ENCODE measurements around the gene EEIG1. TPM values are rescaled to one million over a fixed set of nuclear protein-coding genes. Genes with fewer than 3 reads are reported as not detected.
A peak's percentile ranks its signal among the peaks of the same experiment; 100 is the strongest.

Gene EEIG1
- total RNA-seq, 1 donor from 2014 or later: 32.8 TPM

DNA sequence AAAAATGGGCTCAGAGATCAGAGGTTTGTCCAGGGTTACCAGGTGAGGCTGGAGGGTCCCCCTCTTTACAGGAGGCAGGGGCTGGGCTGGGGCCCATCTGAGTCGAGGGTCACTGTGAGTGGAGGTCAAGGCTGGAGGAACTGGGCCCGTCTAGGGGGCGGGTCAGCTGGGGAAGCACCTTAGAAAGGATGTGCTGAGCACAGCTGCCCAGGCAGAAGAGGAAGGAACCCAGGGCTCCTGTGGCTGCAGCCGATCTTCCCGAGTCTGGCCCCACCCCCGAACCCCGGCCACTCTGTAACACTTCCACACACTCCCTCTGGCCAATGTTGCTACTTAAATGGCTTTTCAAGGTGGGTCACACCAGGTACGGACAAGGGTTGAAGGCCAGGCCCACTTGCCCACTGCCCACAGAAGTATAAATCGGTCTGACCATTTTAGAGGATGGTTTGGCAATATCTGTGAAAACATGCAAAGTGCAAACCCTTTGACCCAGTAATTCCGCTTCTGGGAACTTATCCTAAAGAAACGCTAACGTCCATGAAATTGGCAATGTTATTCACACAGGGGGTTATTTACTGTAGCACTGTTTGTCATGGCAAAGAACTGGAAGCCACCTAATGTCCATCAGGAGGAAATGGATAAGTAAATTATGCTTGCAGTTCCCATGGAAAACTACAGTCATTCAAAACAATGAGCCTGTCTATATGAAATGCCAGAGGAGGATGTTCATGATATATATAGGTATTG, 30.5 kb upstream of the EEIG1 start:
- intact Hi-C loops (cut with DNase I): no loop called here
- H3K9me3 ChIP-seq: no peaks in the 10 kb centered on the region
- no peaks in the 10 kb centered on the region for H3K4me1 ChIP-seq
- TF ChIP-seq, protein P1, sequence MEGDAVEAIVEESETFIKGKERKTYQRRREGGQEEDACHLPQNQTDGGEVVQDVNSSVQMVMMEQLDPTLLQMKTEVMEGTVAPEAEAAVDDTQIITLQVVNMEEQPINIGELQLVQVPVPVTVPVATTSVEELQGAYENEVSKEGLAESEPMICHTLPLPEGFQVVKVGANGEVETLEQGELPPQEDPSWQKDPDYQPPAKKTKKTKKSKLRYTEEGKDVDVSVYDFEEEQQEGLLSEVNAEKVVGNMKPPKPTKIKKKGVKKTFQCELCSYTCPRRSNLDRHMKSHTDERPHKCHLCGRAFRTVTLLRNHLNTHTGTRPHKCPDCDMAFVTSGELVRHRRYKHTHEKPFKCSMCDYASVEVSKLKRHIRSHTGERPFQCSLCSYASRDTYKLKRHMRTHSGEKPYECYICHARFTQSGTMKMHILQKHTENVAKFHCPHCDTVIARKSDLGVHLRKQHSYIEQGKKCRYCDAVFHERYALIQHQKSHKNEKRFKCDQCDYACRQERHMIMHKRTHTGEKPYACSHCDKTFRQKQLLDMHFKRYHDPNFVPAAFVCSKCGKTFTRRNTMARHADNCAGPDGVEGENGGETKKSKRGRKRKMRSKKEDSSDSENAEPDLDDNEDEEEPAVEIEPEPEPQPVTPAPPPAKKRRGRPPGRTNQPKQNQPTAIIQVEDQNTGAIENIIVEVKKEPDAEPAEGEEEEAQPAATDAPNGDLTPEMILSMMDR (IDR thresholded peaks at IDR 0.05): no peak
- no peak for DNase-seq (ENCODE audit: low spot score in 2 of 2)
- H3K4me3 ChIP-seq: no peak overlapping the region
- no peaks in the 10 kb centered on the region for H3K36me3 ChIP-seq
- no peaks in the 10 kb centered on the region for H3K27me3 ChIP-seq
- no peak overlapping the region for H3K27ac ChIP-seq

DNA sequence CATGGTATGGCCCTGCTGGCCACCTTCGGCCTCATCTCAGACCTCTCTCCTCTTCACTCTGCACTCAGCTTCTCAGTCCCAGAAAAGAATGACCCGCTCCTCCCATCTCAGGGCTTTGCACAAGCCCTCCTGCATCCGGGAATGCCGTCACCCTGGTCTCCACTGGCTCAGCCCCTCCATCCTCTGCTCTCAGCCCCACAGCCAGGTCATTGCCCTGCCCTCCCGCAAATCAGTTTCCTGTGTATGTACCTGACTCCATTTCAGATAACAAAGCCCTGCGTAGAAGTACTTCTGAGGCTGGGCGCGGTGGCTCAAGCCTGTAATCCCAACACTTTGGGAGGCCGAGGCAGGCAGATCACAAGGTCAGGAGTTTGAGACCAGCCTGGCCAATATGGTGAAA, 28.9 kb upstream of the EEIG1 start:
- H3K4me1 ChIP-seq: no peaks in the 10 kb centered on the region
- intact Hi-C loops (cut with DNase I): no loop called here
- DNase-seq (ENCODE audit: low spot score in 2 of 2): no peak
- H3K36me3 ChIP-seq: no peaks in the 10 kb centered on the region
- no peak overlapping the region for H3K4me3 ChIP-seq
- H3K27me3 ChIP-seq: no peaks in the 10 kb centered on the region
- TF ChIP-seq, protein P1 (IDR thresholded peaks at IDR 0.05): no peak
- H3K9me3 ChIP-seq: no peaks in the 10 kb centered on the region
- H3K27ac ChIP-seq: no peak overlapping the region

- H3K4me1 ChIP-seq: no peaks in the 10 kb centered on the region
- intact Hi-C loops (cut with DNase I): no loop called here
- TF ChIP-seq, protein P1 (IDR thresholded peaks at IDR 0.05): no peak
- no peak for DNase-seq (ENCODE audit: low spot score in 2 of 2)
- no peak overlapping the region for H3K4me3 ChIP-seq
- H3K36me3 ChIP-seq: no peaks in the 10 kb centered on the region
- no peak overlapping the region for H3K27ac ChIP-seq
- no peaks in the 10 kb centered on the region for H3K27me3 ChIP-seq
- no peaks in the 10 kb centered on the region for H3K9me3 ChIP-seq
These were observed 27.4 kb upstream of the EEIG1 start for GRCh38 chr9:128008171-128008570.

DNA sequence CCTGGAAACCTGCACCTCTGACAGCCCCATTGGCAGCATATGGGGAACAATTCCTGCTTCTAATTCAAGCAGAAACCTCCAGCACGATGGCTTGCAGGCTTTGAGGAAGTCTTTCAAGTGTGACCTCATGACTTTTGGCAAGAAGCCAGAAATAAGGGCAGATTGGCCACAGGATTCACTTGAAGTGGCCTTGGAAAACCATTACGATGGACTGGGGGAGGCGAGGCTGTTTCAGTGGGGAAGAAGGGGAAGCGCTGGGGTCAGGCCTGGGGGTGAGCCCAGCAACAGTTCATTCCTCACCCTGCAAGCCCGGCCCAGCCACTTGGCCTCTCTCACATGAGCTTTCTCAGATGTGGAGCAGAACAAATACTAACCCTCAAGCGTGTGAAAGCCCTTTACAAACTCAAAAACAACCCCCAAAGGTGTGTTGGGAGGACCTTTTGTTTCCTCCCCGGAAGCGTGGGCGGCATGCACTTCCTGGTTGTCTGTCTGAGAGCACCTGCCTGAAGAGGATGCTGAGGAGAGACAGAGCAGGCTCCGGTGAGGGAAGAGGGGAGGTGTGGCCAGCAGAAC, 26.9 kb upstream of the EEIG1 start:
- no peaks in the 10 kb centered on the region for H3K36me3 ChIP-seq
- H3K4me1 ChIP-seq: no peaks in the 10 kb centered on the region
- no peaks in the 10 kb centered on the region for H3K9me3 ChIP-seq
- TF ChIP-seq, protein P1 (IDR thresholded peaks at IDR 0.05): no peak
- no peak overlapping the region for H3K4me3 ChIP-seq
- DNase-seq (ENCODE audit: low spot score in 2 of 2): peak in 1 of 2 donors; percentile 75
- H3K27ac ChIP-seq: no peak overlapping the region
- H3K27me3 ChIP-seq: no peaks in the 10 kb centered on the region
- intact Hi-C loops (cut with DNase I): no loop called here

DNA sequence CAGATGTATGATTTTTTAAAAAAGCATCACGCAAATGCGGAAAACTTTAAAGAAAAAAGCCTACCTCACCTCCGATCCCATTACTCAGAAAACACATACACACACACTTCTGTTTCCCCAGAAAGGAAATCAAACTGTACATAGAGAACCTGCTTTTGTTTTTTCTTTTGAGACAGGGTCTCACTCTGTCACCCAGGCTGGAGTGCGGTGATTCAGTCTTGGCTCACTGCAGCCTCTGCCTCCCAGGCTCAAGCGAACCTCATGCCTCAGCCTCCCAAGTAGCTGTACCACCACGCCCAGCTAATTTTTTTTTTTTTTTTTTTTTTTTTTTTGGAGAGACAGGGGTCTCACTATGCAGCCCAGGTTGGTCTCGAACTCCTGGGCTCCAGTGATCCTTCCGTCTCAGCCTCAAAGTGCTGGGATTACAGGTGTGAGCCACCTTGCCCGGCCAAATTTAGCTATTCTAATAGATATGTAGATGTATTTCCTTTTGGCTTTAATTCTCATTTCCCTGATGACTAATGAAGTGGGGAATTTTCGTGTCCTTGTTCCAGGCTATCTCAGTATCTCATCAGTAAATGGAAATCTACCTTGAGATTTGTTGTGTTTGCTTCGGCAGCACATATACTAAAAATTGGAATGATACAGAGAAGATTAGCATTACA, 25.7 kb upstream of the EEIG1 start:
- Histone ChIP-seq H3K4me3 (no peak overlapping the region), H3K27ac (no peak overlapping the region), H3K9me3 (no peaks in the 10 kb centered on the region), H3K27me3 (no peaks in the 10 kb centered on the region), H3K36me3 (no peaks in the 10 kb centered on the region), H3K4me1 (no peaks in the 10 kb centered on the region)
- TF ChIP-seq, protein P1 (IDR thresholded peaks at IDR 0.05): no peak
- DNase-seq (ENCODE audit: low spot score in 2 of 2): no peak
- intact Hi-C loops (cut with DNase I): no loop called here

Measured in ascending aorta (tissue), 2 donors.